HepG2 (cell line): Measurements from ENCODE around the gene ADCY10. TPM values are rescaled to one million over a fixed set of nuclear protein-coding genes. Genes with fewer than 3 reads are reported as not detected.

Experiments used
- ATAC-seq: fragments of 200-7000 bp; cut with Tn5 transposase; 3 replicates; pipeline ENCODE4 v1.9.1; 2020; ENCODE audit warnings: mild to moderate bottlenecking, moderate library complexity
- BruUV-seq: library from RNA; stranded (reverse); fragments of 400-500 nt; replicated peaks from 2 replicates; lab custom pipeline; 2021; lab: Mats Ljungman, UMichigan
- CTCF ChIA-PET: fragments of 300-600 bp; formaldehyde crosslinking; extraction: SDS; loops from one replicate; lab custom pipeline; 2021; ENCODE audit warnings: low total read pairs, inconsistent platforms, low intra/inter-chr PET ratio; lab: Yijun Ruan, JAX
- POLR2A ChIA-PET: fragments of 350-600 bp; sonication (Branson Sonifier 250); formaldehyde crosslinking; loops from one replicate; lab custom pipeline; 2020; ENCODE audit warnings: antibody characterized with exemption, inconsistent platforms; lab: Yijun Ruan, JAX
- DNase-seq: peaks from one replicate; pipeline ENCODE4 v3.0.0-alpha.2; 2015; ENCODE audit warnings: low spot score
- FAIRE-seq: peaks from 3 replicates; lab custom pipeline; 2011; peaks lifted over from hg19 to GRCh38; lab: Jason Lieb, UNC
- H2AFZ ChIP-seq: one replicate; pipeline ENCODE4 v1.6.1; 2011; ENCODE audit warnings: low read length, inconsistent platforms
- H3K27ac ChIP-seq: fragments of 300-600 bp; 3 replicates; pipeline ENCODE4 v1.8.0; 2011; ENCODE audit warnings: mixed run types, mild to moderate bottlenecking, mixed read lengths, low read length, inconsistent platforms; ENCODE audit not compliant: insufficient read depth; ENCODE audit errors: extremely low read length
- H3K27me3 ChIP-seq, 2 experiments: fragments of 200-600 bp in 1 of 2; 2 replicates in 1 of 2; 3 replicates in 1 of 2; pipeline versions ENCODE4 v1.6.0 to v1.8.0; 2011; ENCODE audit warnings: low read length in 2 of 2, mild to moderate bottlenecking in 2 of 2, moderate library complexity in 2 of 2, inconsistent platforms in 1 of 2; ENCODE audit not compliant: insufficient read depth in 2 of 2, control insufficient read depth in 1 of 2
- H3K36me3 ChIP-seq, 2 experiments: fragments of 200-600 bp in 1 of 2; replicated peaks in 1 of 2; 2 replicates in 1 of 2; 3 replicates in 1 of 2; pipeline versions ENCODE4 v1.5.1 to v1.8.0; 2011; ENCODE audit warnings: low read length in 2 of 2, inconsistent platforms in 1 of 2; ENCODE audit not compliant: insufficient read depth in 2 of 2, control insufficient read depth in 1 of 2
- H3K4me1 ChIP-seq: 2 replicates; pipeline ENCODE4 v1.5.1; 2012; ENCODE audit warnings: low read length, inconsistent platforms; ENCODE audit not compliant: insufficient read depth
- H3K4me2 ChIP-seq: 2 replicates; pipeline ENCODE4 v1.6.0; 2011; ENCODE audit warnings: low read depth, low read length, inconsistent platforms
- H3K4me3 ChIP-seq, 3 experiments: fragments of 200-600 bp in 1 of 3; sonication (generic), shearing (Covaris generic) in 1 of 3; replicated peaks in 1 of 3; 2 replicates each; pipeline ENCODE4 v1.5.1; 2011 to 2016; ENCODE audit warnings: low read length in 3 of 3, inconsistent platforms in 2 of 3, low read depth in 2 of 3, mild to moderate bottlenecking in 2 of 3, control low read depth in 1 of 3, mixed read lengths in 1 of 3; ENCODE audit not compliant: insufficient read depth in 1 of 3
- H3K79me2 ChIP-seq: one replicate; pipeline ENCODE4 v1.6.1; 2011; ENCODE audit warnings: low read length, inconsistent platforms; ENCODE audit not compliant: insufficient read depth
- H3K9ac ChIP-seq: 2 replicates; pipeline ENCODE4 v1.6.0; 2011; ENCODE audit warnings: mild to moderate bottlenecking, low read depth, low read length, inconsistent platforms; ENCODE audit not compliant: insufficient read depth
- H3K9me3 ChIP-seq: 2 replicates; pipeline ENCODE4 v1.5.1; 2012; ENCODE audit warnings: mild to moderate bottlenecking, low read length
- H4K20me1 ChIP-seq: 2 replicates; pipeline ENCODE4 v1.6.0; 2011; ENCODE audit warnings: inconsistent platforms, mild to moderate bottlenecking, low read length, moderate library complexity; ENCODE audit not compliant: insufficient read depth
- CC2D1A ChIP-seq: sonication (generic); formaldehyde crosslinking; IDR thresholded peaks from 2 replicates; pipeline ENCODE4 v1.8.1; 2023; ENCODE audit warnings: mild to moderate bottlenecking, missing genetic modification reagents
- MATR3 ChIP-seq: sonication (generic); formaldehyde crosslinking; IDR thresholded peaks from 2 replicates; pipeline ENCODE4 v1.4.0; 2020; ENCODE audit warnings: missing genetic modification reagents
- PLRG1 ChIP-seq: fragments of 450-650 bp; conservative IDR thresholded peaks from 2 replicates; pipeline ENCODE4 v1.6.1; 2016
- ZNF230 ChIP-seq: sonication (generic); formaldehyde crosslinking; IDR thresholded peaks from 2 replicates; pipeline ENCODE4 v1.4.0; 2020; ENCODE audit warnings: mild to moderate bottlenecking, missing genetic modification reagents
- ZNF354B ChIP-seq: sonication (generic); formaldehyde crosslinking; IDR thresholded peaks from 2 replicates; pipeline ENCODE4 v1.8.0; 2022; ENCODE audit warnings: mild to moderate bottlenecking, missing genetic modification reagents
- WGBS: methylation state at CpG from one replicate; pipeline ENCODE4 v1.1.6; 2017; ENCODE audit warnings: low lambda C conversion rate; 5-methylcytosine and 5-hydroxymethylcytosine counted together
- in situ Hi-C: cut with HindIII; loops from 2 replicates; pipeline ENCODE4 v1.10.0; 2017; ENCODE audit warnings: low pct_unique_long_range_greater_than_20kb; ENCODE audit not compliant: extremely low pct_ligation_motif_present
- intact Hi-C: fragments of 100-400 bp; cut with micrococcal nuclease; formaldehyde crosslinking; loops from one replicate; pipeline ENCODE4 v1.10.0; 2022; ENCODE audit not compliant: unreplicated experiment
- polyA plus RNA-seq, 8 experiments: library from polyadenylated mRNA; depleted of rRNA in 3 of 8; stranded (reverse) in 7 of 8; unstranded in 1 of 8; fragments of >200 nt; fragmentation: Illumina TruSeq in 4 of 8; extraction: Trizol in 4 of 8; gene quantifications; 2 replicates each; pipeline versions ENCODE4 v1.2.1 to v1.2.3, GENCODE V29; 2011 to 2016; ENCODE audit warnings: low read depth in 4 of 8, missing spikeins in 1 of 8, mixed read lengths in 1 of 8; ENCODE audit not compliant: insufficient read depth in 1 of 8
- total RNA-seq, 5 experiments: library from RNA; depleted of rRNA; stranded (reverse); fragments of >200 nt; fragmentation: Illumina TruSeq; extraction: Trizol; gene quantifications; 2 replicates each; pipeline ENCODE4 v1.2.3, GENCODE V29; 2016; ENCODE audit warnings: low read depth in 1 of 5
- TF ChIP-seq, protein P1 (sequence below): sonication (generic); formaldehyde crosslinking; IDR thresholded peaks from 2 replicates; pipeline ENCODE4 v1.9.0; 2021; ENCODE audit warnings: missing genetic modification reagents, borderline replicate concordance
- TF ChIP-seq, protein P2 (sequence below): sonication (generic); formaldehyde crosslinking; IDR thresholded peaks from 2 replicates; pipeline ENCODE4 v1.5.0; 2020; ENCODE audit warnings: missing genetic modification reagents, mild to moderate bottlenecking, borderline replicate concordance
- TF ChIP-seq, protein P3 (sequence below): sonication (generic); formaldehyde crosslinking; IDR thresholded peaks from 2 replicates; pipeline ENCODE4 v1.8.1; 2023; ENCODE audit warnings: mild to moderate bottlenecking, missing genetic modification reagents, borderline replicate concordance
- TF ChIP-seq, protein P4 (sequence below): IDR thresholded peaks from 2 replicates; pipeline ENCODE4 v1.6.1; 2016

The ADCY10 gene
- total and polyA plus RNA-seq, 2 of the 13 experiments (the other 11 are each of a cell fraction or from before 2014, with no cell fraction given): 0.02 to 0.03 TPM

DNA sequence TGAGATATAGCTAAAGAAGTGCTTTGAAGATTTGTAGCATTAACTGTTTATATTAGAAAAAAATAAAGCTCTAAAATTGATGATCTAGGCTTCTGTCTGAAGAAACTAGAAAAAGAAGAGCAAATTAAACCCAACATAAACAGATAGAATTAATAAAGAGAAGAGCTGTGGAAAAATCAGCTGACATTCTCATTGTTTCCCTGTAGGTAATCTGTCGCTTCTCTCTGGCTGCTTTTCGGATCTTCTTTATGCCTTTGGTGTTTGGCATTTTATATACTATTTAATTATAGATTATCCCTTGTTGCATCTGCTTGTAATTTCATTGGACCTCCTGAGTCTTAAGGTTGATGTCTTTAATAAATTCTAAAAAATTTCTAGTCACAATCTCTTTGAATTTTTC, 132.4 kb downstream of the ADCY10 start (continued):
- TF ChIP-seq, protein P1, sequence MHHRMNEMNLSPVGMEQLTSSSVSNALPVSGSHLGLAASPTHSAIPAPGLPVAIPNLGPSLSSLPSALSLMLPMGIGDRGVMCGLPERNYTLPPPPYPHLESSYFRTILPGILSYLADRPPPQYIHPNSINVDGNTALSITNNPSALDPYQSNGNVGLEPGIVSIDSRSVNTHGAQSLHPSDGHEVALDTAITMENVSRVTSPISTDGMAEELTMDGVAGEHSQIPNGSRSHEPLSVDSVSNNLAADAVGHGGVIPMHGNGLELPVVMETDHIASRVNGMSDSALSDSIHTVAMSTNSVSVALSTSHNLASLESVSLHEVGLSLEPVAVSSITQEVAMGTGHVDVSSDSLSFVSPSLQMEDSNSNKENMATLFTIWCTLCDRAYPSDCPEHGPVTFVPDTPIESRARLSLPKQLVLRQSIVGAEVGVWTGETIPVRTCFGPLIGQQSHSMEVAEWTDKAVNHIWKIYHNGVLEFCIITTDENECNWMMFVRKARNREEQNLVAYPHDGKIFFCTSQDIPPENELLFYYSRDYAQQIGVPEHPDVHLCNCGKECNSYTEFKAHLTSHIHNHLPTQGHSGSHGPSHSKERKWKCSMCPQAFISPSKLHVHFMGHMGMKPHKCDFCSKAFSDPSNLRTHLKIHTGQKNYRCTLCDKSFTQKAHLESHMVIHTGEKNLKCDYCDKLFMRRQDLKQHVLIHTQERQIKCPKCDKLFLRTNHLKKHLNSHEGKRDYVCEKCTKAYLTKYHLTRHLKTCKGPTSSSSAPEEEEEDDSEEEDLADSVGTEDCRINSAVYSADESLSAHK (CRISPR knock-in tag): no peak
- TF ChIP-seq, protein P2, sequence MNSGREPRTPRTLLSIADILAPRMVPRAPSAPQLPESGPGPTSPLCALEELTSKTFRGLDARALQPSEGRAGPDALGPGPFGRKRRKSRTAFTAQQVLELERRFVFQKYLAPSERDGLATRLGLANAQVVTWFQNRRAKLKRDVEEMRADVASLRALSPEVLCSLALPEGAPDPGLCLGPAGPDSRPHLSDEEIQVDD (CRISPR knock-in tag): no peak
- TF ChIP-seq ZNF230 (CRISPR knock-in tag): no peak
- TF ChIP-seq, protein P3, sequence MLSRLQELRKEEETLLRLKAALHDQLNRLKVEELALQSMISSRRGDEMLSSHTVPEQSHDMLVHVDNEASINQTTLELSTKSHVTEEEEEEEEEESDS: no peak
- no peak for TF ChIP-seq ZNF354B
- TF ChIP-seq, all 625 proteins: peak for 0

DNA sequence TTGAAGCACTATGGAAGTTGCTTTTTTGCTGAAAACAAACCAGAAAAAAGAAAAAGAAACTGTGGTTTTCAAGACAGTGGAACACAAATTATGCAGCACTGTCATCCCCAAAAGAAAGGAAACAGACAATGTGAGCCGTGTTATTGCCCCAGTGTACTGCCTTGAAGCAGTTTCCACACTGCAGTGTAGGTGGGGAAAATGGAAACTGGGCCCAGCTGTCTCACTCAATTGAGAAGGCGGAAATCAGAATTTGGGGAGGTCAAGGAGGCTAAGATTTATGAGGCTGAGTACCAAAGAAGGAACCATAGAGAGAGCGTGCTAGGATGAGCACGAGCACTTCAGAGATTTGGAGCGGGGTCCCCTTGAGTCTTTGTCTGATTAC, 136.7 kb downstream of the ADCY10 start:
- Histone ChIP-seq H3K79me2 (no peaks in the 10 kb centered on the region), H3K4me1 (no peaks in the 10 kb centered on the region), H3K27me3 (no peaks in the 10 kb centered on the region)
- no peak for ATAC-seq
- TF ChIP-seq, protein P4, sequence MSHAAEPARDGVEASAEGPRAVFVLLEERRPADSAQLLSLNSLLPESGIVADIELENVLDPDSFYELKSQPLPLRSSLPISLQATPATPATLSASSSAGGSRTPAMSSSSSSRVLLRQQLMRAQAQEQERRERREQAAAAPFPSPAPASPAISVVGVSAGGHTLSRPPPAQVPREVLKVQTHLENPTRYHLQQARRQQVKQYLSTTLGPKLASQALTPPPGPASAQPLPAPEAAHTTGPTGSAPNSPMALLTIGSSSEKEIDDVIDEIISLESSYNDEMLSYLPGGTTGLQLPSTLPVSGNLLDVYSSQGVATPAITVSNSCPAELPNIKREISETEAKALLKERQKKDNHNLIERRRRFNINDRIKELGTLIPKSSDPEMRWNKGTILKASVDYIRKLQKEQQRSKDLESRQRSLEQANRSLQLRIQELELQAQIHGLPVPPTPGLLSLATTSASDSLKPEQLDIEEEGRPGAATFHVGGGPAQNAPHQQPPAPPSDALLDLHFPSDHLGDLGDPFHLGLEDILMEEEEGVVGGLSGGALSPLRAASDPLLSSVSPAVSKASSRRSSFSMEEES (CRISPR knock-in tag): no peak
- TF ChIP-seq PLRG1 (no peak), MATR3 (no peak), CC2D1A (no peak)
- TF ChIP-seq, all 625 proteins: peak for 0
- Histone ChIP-seq H4K20me1 (no peaks in the 10 kb centered on the region), H2AFZ (no peak overlapping the region), H3K36me3 (peaks cover 4 to 51% of the 10 kb centered on the region in 2 experiments), H3K27ac (no peak overlapping the region), H3K9me3 (no peaks in the 10 kb centered on the region), H3K9ac (no peak overlapping the region), H3K4me3 (no peak overlapping the region), H3K4me2 (no peak overlapping the region)
- FAIRE-seq (no peak), DNase-seq (no peak)
- ChIA-PET CTCF (no interaction called here), POLR2A (no interaction called here)
- intact Hi-C loops (no loop called here), in situ Hi-C loops (no loop called here)
- BruUV-seq: no TSS peak
- 96% methylated on average over 5 of the region's 5 CpGs for WGBS
